ENCODE measurements around the gene FAN1. TPM values are rescaled to one million over a fixed set of nuclear protein-coding genes. Genes with fewer than 3 reads are reported as not detected.

FAN1 gene
- total RNA-seq, 1 donor from 2014 or later: 26.6 TPM

GRCh38 chr15:30940359-30940758 is 36.6 kb downstream of the FAN1 start:
- H3K36me3 Mint-ChIP-seq (ENCODE audit: insufficient read depth): peaks cover 29% of the 10 kb centered on the region
- no peak overlapping the region for H3K4me3 Mint-ChIP-seq (ENCODE audit: low read depth)

GRCh38 chr15:30941520-30941919 is 37.8 kb downstream of the FAN1 start:
- no peaks in the 10 kb centered on the region for H3K9me3 Mint-ChIP-seq (ENCODE audit: low read depth)
- no peak overlapping the region for H3K4me3 Mint-ChIP-seq (ENCODE audit: low read depth)
- H3K27ac Mint-ChIP-seq: peak overlapping the region; percentile 47
- H3K4me1 Mint-ChIP-seq (ENCODE audit: low read depth): no peaks in the 10 kb centered on the region
- no peak for TF ChIP-seq CTCF (IDR thresholded peaks at IDR 0.05; ENCODE audit: unreplicated experiment)
- peaks cover 31% of the 10 kb centered on the region for H3K36me3 Mint-ChIP-seq (ENCODE audit: insufficient read depth)
- no peaks in the 10 kb centered on the region for H3K27me3 Mint-ChIP-seq
- DNase-seq (ENCODE audit: low spot score, unreplicated experiment): no peak

More at GRCh38 chr15:30940359-30940758, 36.6 kb downstream of the FAN1 start:
- no peak for DNase-seq (ENCODE audit: low spot score, unreplicated experiment)
- H3K4me1 Mint-ChIP-seq (ENCODE audit: low read depth): no peaks in the 10 kb centered on the region
- no peaks in the 10 kb centered on the region for H3K27me3 Mint-ChIP-seq
- no peak overlapping the region for H3K27ac Mint-ChIP-seq
- no peaks in the 10 kb centered on the region for H3K9me3 Mint-ChIP-seq (ENCODE audit: low read depth)
- TF ChIP-seq CTCF (IDR thresholded peaks at IDR 0.05; ENCODE audit: unreplicated experiment): no peak

- H3K4me1 Mint-ChIP-seq (ENCODE audit: low read depth): no peaks in the 10 kb centered on the region
- H3K27ac Mint-ChIP-seq: no peak overlapping the region
- H3K36me3 Mint-ChIP-seq (ENCODE audit: insufficient read depth): peaks cover 29% of the 10 kb centered on the region
- no peak for DNase-seq (ENCODE audit: low spot score, unreplicated experiment)
- H3K4me3 Mint-ChIP-seq (ENCODE audit: low read depth): no peak overlapping the region
- H3K9me3 Mint-ChIP-seq (ENCODE audit: low read depth): no peaks in the 10 kb centered on the region
- no peaks in the 10 kb centered on the region for H3K27me3 Mint-ChIP-seq
- no peak for TF ChIP-seq CTCF (IDR thresholded peaks at IDR 0.05; ENCODE audit: unreplicated experiment)
Observed at GRCh38 chr15:30943654-30944335, 40.1 kb downstream of the FAN1 start.

- H3K4me1 Mint-ChIP-seq (ENCODE audit: low read depth): no peaks in the 10 kb centered on the region
- peaks cover 63% of the 10 kb centered on the region for H3K36me3 Mint-ChIP-seq (ENCODE audit: insufficient read depth)
- no peak for DNase-seq (ENCODE audit: low spot score, unreplicated experiment)
- no peak for TF ChIP-seq CTCF (IDR thresholded peaks at IDR 0.05; ENCODE audit: unreplicated experiment)
- H3K9me3 Mint-ChIP-seq (ENCODE audit: low read depth): peaks cover 5% of the 10 kb centered on the region
- H3K27me3 Mint-ChIP-seq: no peaks in the 10 kb centered on the region
- H3K27ac Mint-ChIP-seq: no peak overlapping the region
- no peak overlapping the region for H3K4me3 Mint-ChIP-seq (ENCODE audit: low read depth)
Observed at GRCh38 chr15:30953183-30953582, 49.5 kb downstream of the FAN1 start.

- no peak for DNase-seq (ENCODE audit: low spot score, unreplicated experiment)
- H3K27me3 Mint-ChIP-seq: no peaks in the 10 kb centered on the region
- no peaks in the 10 kb centered on the region for H3K4me1 Mint-ChIP-seq (ENCODE audit: low read depth)
- peaks cover 60% of the 10 kb centered on the region for H3K36me3 Mint-ChIP-seq (ENCODE audit: insufficient read depth)
- H3K4me3 Mint-ChIP-seq (ENCODE audit: low read depth): no peak overlapping the region
- peaks cover 4% of the 10 kb centered on the region for H3K9me3 Mint-ChIP-seq (ENCODE audit: low read depth)
- peak overlapping the region; percentile 54 for H3K27ac Mint-ChIP-seq
- TF ChIP-seq CTCF (IDR thresholded peaks at IDR 0.05; ENCODE audit: unreplicated experiment): no peak
Observed at GRCh38 chr15:30953731-30954378, 50.1 kb downstream of the FAN1 start.
